ENCODE data around the gene FAM228A.

Gene FAM228A

GRCh38 chr2:24176326-24176725, 1.5 kb downstream of the FAM228A start:
- H3K9ac ChIP-seq (ENCODE audit: low read depth, low read length, poor library complexity, severe bottlenecking) = no peak overlapping the region
- H3K36me3 ChIP-seq (ENCODE audit: insufficient read depth, low read length) = no peaks in the 10 kb centered on the region
- no peaks in the 10 kb centered on the region for H3F3A ChIP-seq (ENCODE audit: low read depth)
- H3K79me2 ChIP-seq (ENCODE audit: insufficient read depth, low read length) = no peaks in the 10 kb centered on the region
- no peaks in the 10 kb centered on the region for H4K20me1 ChIP-seq (ENCODE audit: insufficient read depth, low read length, poor library complexity, severe bottlenecking)
- no peaks in the 10 kb centered on the region for H3K9me3 ChIP-seq (ENCODE audit: insufficient read depth, low read depth, low read length)
- no peak for TF ChIP-seq EZH2phosphoT487 (IDR thresholded peaks at IDR 0.05; ENCODE audit: borderline replicate concordance)
- no peak for TF ChIP-seq CTCF (conservative IDR thresholded peaks at IDR 0.05; ENCODE audit: low read length)
- no peaks in the 10 kb centered on the region for H3K27me3 ChIP-seq (ENCODE audit: insufficient read depth, low read length, poor library complexity, severe bottlenecking)
- no peak overlapping the region for H2AFZ ChIP-seq (ENCODE audit: low read length)
- H3K9me2 ChIP-seq (replicated peaks; ENCODE audit: low read depth, low read length) = no peaks in the 10 kb centered on the region
- H3K4me1 ChIP-seq (ENCODE audit: insufficient read depth, low read length, poor library complexity, severe bottlenecking) = peaks cover 15% of the 10 kb centered on the region
- no peak overlapping the region for H3K4me3 ChIP-seq (ENCODE audit: low read length, poor library complexity, severe bottlenecking)
- H3K4me2 ChIP-seq (ENCODE audit: low read depth, low read length, poor library complexity, severe bottlenecking) = no peak overlapping the region

GRCh38 chr2:24179683-24180082, 4.8 kb downstream of the FAM228A start:
- Histone ChIP-seq H4K20me1 (ENCODE audit: insufficient read depth, low read length, poor library complexity, severe bottlenecking) (no peaks in the 10 kb centered on the region), H3K27me3 (ENCODE audit: insufficient read depth, low read length, poor library complexity, severe bottlenecking) (no peaks in the 10 kb centered on the region), H3K4me2 (ENCODE audit: low read depth, low read length, poor library complexity, severe bottlenecking) (peak overlapping the region; percentile 26), H3K79me2 (ENCODE audit: insufficient read depth, low read length) (no peaks in the 10 kb centered on the region), H3K4me3 (ENCODE audit: low read length, poor library complexity, severe bottlenecking) (peak overlapping the region; percentile 0), H3F3A (ENCODE audit: low read depth) (no peaks in the 10 kb centered on the region), H3K9me3 (ENCODE audit: insufficient read depth, low read depth, low read length) (no peaks in the 10 kb centered on the region), H3K36me3 (ENCODE audit: insufficient read depth, low read length) (no peaks in the 10 kb centered on the region), H3K4me1 (ENCODE audit: insufficient read depth, low read length, poor library complexity, severe bottlenecking) (peaks cover 15% of the 10 kb centered on the region), H3K9ac (ENCODE audit: low read depth, low read length, poor library complexity, severe bottlenecking) (no peak overlapping the region), H2AFZ (ENCODE audit: low read length) (peak overlapping the region; percentile 58; the same call in 1 of the 2 replicates), H3K9me2 (replicated peaks; ENCODE audit: low read depth, low read length) (no peaks in the 10 kb centered on the region)
- TF ChIP-seq CTCF (conservative IDR thresholded peaks at IDR 0.05; ENCODE audit: low read length) (no peak), EZH2phosphoT487 (IDR thresholded peaks at IDR 0.05; ENCODE audit: borderline replicate concordance) (no peak)

- Histone ChIP-seq H3K9me3 (ENCODE audit: insufficient read depth, low read depth, low read length) (no peaks in the 10 kb centered on the region), H3K36me3 (ENCODE audit: insufficient read depth, low read length) (no peaks in the 10 kb centered on the region), H3K27me3 (ENCODE audit: insufficient read depth, low read length, poor library complexity, severe bottlenecking) (no peaks in the 10 kb centered on the region), H3K79me2 (ENCODE audit: insufficient read depth, low read length) (no peaks in the 10 kb centered on the region), H2AFZ (ENCODE audit: low read length) (0 out of 2 replicates have a peak overlapping the region, but pooled peaks have one; percentile 27), H3K9me2 (replicated peaks; ENCODE audit: low read depth, low read length) (no peaks in the 10 kb centered on the region), H3F3A (ENCODE audit: low read depth) (no peaks in the 10 kb centered on the region), H4K20me1 (ENCODE audit: insufficient read depth, low read length, poor library complexity, severe bottlenecking) (no peaks in the 10 kb centered on the region), H3K4me2 (ENCODE audit: low read depth, low read length, poor library complexity, severe bottlenecking) (no peak overlapping the region), H3K9ac (ENCODE audit: low read depth, low read length, poor library complexity, severe bottlenecking) (no peak overlapping the region), H3K4me1 (ENCODE audit: insufficient read depth, low read length, poor library complexity, severe bottlenecking) (peaks cover 15% of the 10 kb centered on the region), H3K4me3 (ENCODE audit: low read length, poor library complexity, severe bottlenecking) (no peak overlapping the region)
- TF ChIP-seq CTCF (conservative IDR thresholded peaks at IDR 0.05; ENCODE audit: low read length) = no peak
- TF ChIP-seq EZH2phosphoT487 (IDR thresholded peaks at IDR 0.05; ENCODE audit: borderline replicate concordance) = no peak
Measured at GRCh38 chr2:24181849-24182248, 7.0 kb downstream of the FAM228A start.

Measured in Loucy (cell line).